H1 (cell line): ENCODE measurements around the gene TACC2. TPM values are rescaled to one million over a fixed set of nuclear protein-coding genes. Genes with fewer than 3 reads are reported as not detected.

Source experiments
- CTCF ChIA-PET: fragments of 300-600 bp; sonication (Branson Sonifier 250); formaldehyde crosslinking; loops from one replicate; lab custom pipeline; 2021; ENCODE audit not compliant: partially characterized antibody; lab: Charles Lee
- POLR2A ChIA-PET: fragments of 300-600 bp; sonication (Branson Sonifier 250); formaldehyde crosslinking; loops from one replicate; lab custom pipeline; 2021; ENCODE audit warnings: inconsistent platforms; ENCODE audit not compliant: partially characterized antibody; lab: Charles Lee
- DNase-seq, 2 experiments: peaks; one replicate each; pipeline versions ENCODE4 v3.0.0 to v3.0.0-alpha.2; 2010 to 2022; ENCODE audit warnings: low spot score in 2 of 2, low read depth in 1 of 2, mixed read lengths in 1 of 2
- FAIRE-seq: peaks from 2 replicates; lab custom pipeline; 2011; peaks lifted over from hg19 to GRCh38; lab: Jason Lieb, UNC
- H2AFZ ChIP-seq: 2 replicates; pipeline ENCODE4 v1.8.1; 2012; ENCODE audit warnings: low read length, inconsistent platforms
- H2AK5ac ChIP-seq: 2 replicates; pipeline ENCODE4 v1.6.1; 2013; ENCODE audit warnings: low read depth, low read length
- H2BK120ac ChIP-seq: replicated peaks from 2 replicates; pipeline ENCODE3; 2013; ENCODE audit warnings: low read depth, low read length, inconsistent platforms
- H2BK12ac ChIP-seq: 2 replicates; pipeline ENCODE4 v1.6.1; 2013; ENCODE audit warnings: low read depth, low read length
- H2BK15ac ChIP-seq: 2 replicates; pipeline ENCODE4 v1.6.1; 2013; ENCODE audit warnings: low read length
- H2BK20ac ChIP-seq: 2 replicates; pipeline ENCODE4 v1.6.1; 2013; ENCODE audit warnings: low read length
- H2BK5ac ChIP-seq: 2 replicates; pipeline ENCODE4 v1.6.1; 2013; ENCODE audit warnings: low read depth, low read length
- H3K14ac ChIP-seq: 2 replicates; pipeline ENCODE4 v1.6.1; 2013; ENCODE audit warnings: inconsistent platforms; ENCODE audit not compliant: insufficient read length
- H3K18ac ChIP-seq: 2 replicates; pipeline ENCODE4 v1.6.1; 2013; ENCODE audit warnings: low read length; ENCODE audit errors: extremely low read depth
- H3K23ac ChIP-seq: 2 replicates; pipeline ENCODE4 v1.6.1; 2013; ENCODE audit warnings: inconsistent platforms; ENCODE audit not compliant: insufficient read length
- H3K23me2 ChIP-seq: 2 replicates; pipeline ENCODE4 v1.6.1; 2013; ENCODE audit warnings: low read depth, low read length
- H3K27ac ChIP-seq: 2 replicates; pipeline ENCODE4 v1.6.1; 2011; ENCODE audit warnings: low read depth, low read length, inconsistent platforms
- H3K27me3 ChIP-seq, 4 experiments: replicated peaks in 1 of 4; 1 replicate in 1 of 4; 2 replicates in 3 of 4; pipeline versions ENCODE4 v1.6.1 to v1.8.1; 2011 to 2013; ENCODE audit warnings: low read length in 3 of 4, mild to moderate bottlenecking in 3 of 4, inconsistent platforms in 2 of 4, mixed read lengths in 2 of 4, moderate library complexity in 1 of 4; ENCODE audit not compliant: control insufficient read depth in 3 of 4, insufficient read depth in 3 of 4; ENCODE audit errors: extremely low read depth in 1 of 4
- H3K36me3 ChIP-seq, 4 experiments: 2 replicates each; pipeline versions ENCODE4 v1.6.1 to v1.8.1; 2011 to 2013; ENCODE audit warnings: mild to moderate bottlenecking in 4 of 4, low read length in 3 of 4, moderate library complexity in 2 of 4, control low read depth in 1 of 4, inconsistent platforms in 1 of 4; ENCODE audit not compliant: insufficient read depth in 4 of 4, control insufficient read depth in 2 of 4
- H3K4ac ChIP-seq: replicated peaks from 2 replicates; pipeline ENCODE3; 2013; ENCODE audit warnings: low read length, low read depth, mixed read lengths, inconsistent platforms; ENCODE audit not compliant: insufficient read length
- H3K4me1 ChIP-seq, 4 experiments: replicated peaks in 1 of 4; 1 replicate in 1 of 4; 2 replicates in 3 of 4; pipeline versions ENCODE4 v1.6.1 to v1.8.1; 2011 to 2013; ENCODE audit warnings: low read length in 3 of 4, inconsistent platforms in 2 of 4, mixed read lengths in 1 of 4; ENCODE audit not compliant: insufficient read depth in 4 of 4, control insufficient read depth in 3 of 4
- H3K4me2 ChIP-seq, 2 experiments: 2 replicates each; pipeline versions ENCODE4 v1.6.1 to v1.8.1; 2011 to 2013; ENCODE audit warnings: low read depth in 2 of 2, low read length in 2 of 2, control low read depth in 1 of 2, inconsistent platforms in 1 of 2, mild to moderate bottlenecking in 1 of 2; ENCODE audit not compliant: insufficient read depth in 1 of 2
- H3K4me3 ChIP-seq, 4 experiments: fragments of 200-600, 300-600 bp in 1 of 4; sonication (generic), shearing (Covaris generic), sonication (Bioruptor Twin) in 1 of 4; 2 replicates each; pipeline versions ENCODE4 v1.5.1 to v1.8.1; 2011 to 2016; ENCODE audit warnings: low read length in 4 of 4, low read depth in 3 of 4, control low read depth in 2 of 4, inconsistent platforms in 2 of 4, mild to moderate bottlenecking in 2 of 4, mixed read lengths in 1 of 4, moderate library complexity in 1 of 4; ENCODE audit not compliant: insufficient read depth in 2 of 4; ENCODE audit errors: extremely low read depth in 1 of 4
- H3K56ac ChIP-seq: replicated peaks from 2 replicates; pipeline ENCODE3; 2013; ENCODE audit warnings: low read depth, mild to moderate bottlenecking, mixed read lengths, low read length, inconsistent platforms; ENCODE audit not compliant: insufficient read length
- H3K79me1 ChIP-seq: 2 replicates; pipeline ENCODE4 v1.6.1; 2013; ENCODE audit warnings: low read depth, low read length, control low read depth
- H3K79me2 ChIP-seq, 2 experiments: 2 replicates each; pipeline versions ENCODE4 v1.6.1 to v1.8.1; 2012 to 2013; ENCODE audit warnings: low read length in 2 of 2, mild to moderate bottlenecking in 2 of 2, inconsistent platforms in 1 of 2; ENCODE audit not compliant: insufficient read depth in 2 of 2, control insufficient read depth in 1 of 2
- H3K9ac ChIP-seq, 4 experiments: replicated peaks in 1 of 4; 1 replicate in 1 of 4; 2 replicates in 3 of 4; pipeline versions ENCODE4 v1.6.1 to v1.8.1; 2011 to 2013; ENCODE audit warnings: low read depth in 3 of 4, low read length in 3 of 4, control low read depth in 2 of 4, mild to moderate bottlenecking in 2 of 4, moderate library complexity in 2 of 4, inconsistent platforms in 1 of 4; ENCODE audit errors: extremely low read depth in 1 of 4
- H3K9me3 ChIP-seq, 2 experiments: 2 replicates each; pipeline versions ENCODE4 v1.6.1 to v1.8.1; 2012 to 2013; ENCODE audit warnings: mild to moderate bottlenecking in 2 of 2, moderate library complexity in 2 of 2, control low read depth in 1 of 2, inconsistent platforms in 1 of 2, low read depth in 1 of 2, low read length in 1 of 2, mixed read lengths in 1 of 2; ENCODE audit not compliant: insufficient read depth in 2 of 2
- H4K20me1 ChIP-seq, 2 experiments: replicated peaks in 1 of 2; 2 replicates each; pipeline versions ENCODE3 to v1.8.1; 2011 to 2013; ENCODE audit warnings: inconsistent platforms in 2 of 2, low read length in 2 of 2, mild to moderate bottlenecking in 1 of 2; ENCODE audit not compliant: insufficient read depth in 2 of 2, control insufficient read depth in 1 of 2
- H4K5ac ChIP-seq: 2 replicates; pipeline ENCODE4 v1.6.1; 2013; ENCODE audit warnings: low read length, low read depth, mixed read lengths, inconsistent platforms; ENCODE audit not compliant: insufficient read length
- H4K8ac ChIP-seq: 2 replicates; pipeline ENCODE4 v1.8.0; 2013; ENCODE audit warnings: mild to moderate bottlenecking, moderate library complexity, low read length, inconsistent platforms; ENCODE audit not compliant: insufficient read depth; ENCODE audit errors: extremely low read depth
- H4K91ac ChIP-seq: replicated peaks from 2 replicates; pipeline ENCODE3; 2013; ENCODE audit warnings: low read length, mixed read lengths, inconsistent platforms; ENCODE audit not compliant: insufficient read length
- BACH1 ChIP-seq: IDR thresholded peaks from 2 replicates; pipeline ENCODE4 v1.6.1; 2012; ENCODE audit warnings: low read length, improper control_type of control experiment
- KDM5A ChIP-seq: fragments of 200-600 bp; IDR thresholded peaks from 2 replicates; pipeline ENCODE4 v1.7.1; 2012; ENCODE audit warnings: mild to moderate bottlenecking, low read length, inconsistent platforms, mixed read lengths
- MAFK ChIP-seq: IDR thresholded peaks from 2 replicates; pipeline ENCODE4 v1.6.1; 2012; ENCODE audit warnings: low read depth, mild to moderate bottlenecking, improper control_type of control experiment, low read length
- POLR2A ChIP-seq, 2 experiments: IDR thresholded peaks; 1 replicate in 1 of 2; 2 replicates in 1 of 2; pipeline ENCODE4 v1.6.1; 2011; ENCODE audit warnings: low read depth in 2 of 2, low read length in 2 of 2, mild to moderate bottlenecking in 2 of 2; ENCODE audit errors: control extremely low read depth in 1 of 2
- SP1 ChIP-seq: IDR thresholded peaks from 2 replicates; pipeline ENCODE4 v1.6.1; 2011; ENCODE audit warnings: low read depth, low read length
- TEAD4 ChIP-seq: IDR thresholded peaks from 2 replicates; pipeline ENCODE4 v1.6.1; 2012; ENCODE audit warnings: low read depth, low read length, inconsistent platforms, mixed read lengths
- ZNF274 ChIP-seq: IDR thresholded peaks from 2 replicates; pipeline ENCODE4 v1.7.0; 2012; ENCODE audit warnings: low read length, borderline replicate concordance; ENCODE audit errors: extremely low read depth
- WGBS, 2 experiments: shearing (Covaris generic) in 1 of 2; methylation state at CpG; one replicate each; pipeline versions ENCODE4 v1.1.6 to v1.1.7; 2013 to 2015; ENCODE audit warnings: low lambda C conversion rate in 2 of 2, mixed read lengths in 2 of 2, inconsistent platforms in 1 of 2, low coverage in 1 of 2, missing lambda C conversion rate in 1 of 2; ENCODE audit not compliant: insufficient replicate concordance in 2 of 2, insufficient coverage in 1 of 2, insufficient read length in 1 of 2; ENCODE audit errors: extremely low coverage in 1 of 2, missing lambda C conversion rate in 1 of 2; 5-methylcytosine and 5-hydroxymethylcytosine counted together
- polyA plus RNA-seq, 7 experiments: library from polyadenylated mRNA; depleted of rRNA in 3 of 7; stranded (reverse) in 5 of 7; unstranded in 2 of 7; fragments of >200 nt in 5 of 7; fragments of 200-250 nt in 2 of 7; gene quantifications; 1 replicate in 5 of 7; 2 replicates in 1 of 7; 4 replicates in 1 of 7; pipeline versions ENCODE4 v1.2.1 to v1.2.3, GENCODE V29; 2011 to 2013; ENCODE audit warnings: missing spikeins in 2 of 7, mixed read lengths in 2 of 7
- total RNA-seq: library from RNA; stranded (reverse); fragmentation: NEBNext Ultra II Directional; extraction: Animal tissue kit (Norgen Biotek cat#: 25700); gene quantifications from 2 replicates; pipeline ENCODE4 v1.2.1, GENCODE V29; 2021

TACC2 gene
- total and polyA plus RNA-seq, 2 of the 8 experiments (the other 6 are each of a cell fraction or from before 2014, with no cell fraction given) = 21.2 to 46.6 TPM

GRCh38 chr10:122258136-122259074, 269.4 kb downstream of the TACC2 start:
- Histone ChIP-seq H3K23ac (no peak overlapping the region), H3K4me1 (peaks cover 0 to 10% (median 6%) of the 10 kb centered on the region in 4 experiments; a peak in 5 of 7 replicates), H4K20me1 (peaks cover 0 to 1% of the 10 kb centered on the region in 2 experiments), H2BK120ac (no peak overlapping the region), H2BK5ac (peak overlapping the region; percentile 83; the same call in 1 of the 2 replicates), H2BK12ac (peak overlapping the region; percentile 84; the same call in 1 of the 2 replicates), H3K4ac (peak overlapping the region; percentile 41), H3K27ac (0 out of 2 replicates have a peak overlapping the region, but pooled peaks have one; percentile 22), H3K79me1 (no peaks in the 10 kb centered on the region), H2AK5ac (0 out of 2 replicates have a peak overlapping the region, but pooled peaks have one; percentile 75), H3K18ac (peak overlapping the region; percentile 19; the same call in 1 of the 2 replicates), H3K79me2 (no peaks in the 10 kb centered on the region), H4K5ac (no peak overlapping the region), H3K9ac (no peak overlapping the region), H3K56ac (no peak overlapping the region), H2BK15ac (no peak overlapping the region), H3K36me3 (peaks cover 0 to 13% (median 5%) of the 10 kb centered on the region in 4 experiments; a peak in 5 of 8 replicates), H4K91ac (peak overlapping the region; percentile 39), H2AFZ (no peak overlapping the region), H4K8ac (peak overlapping the region; percentile 38; the same call in 1 of the 2 replicates), H3K23me2 (no peaks in the 10 kb centered on the region), H2BK20ac (no peak overlapping the region), H3K27me3 (no peaks in the 10 kb centered on the region), H3K9me3 (peaks cover 0 to 3% of the 10 kb centered on the region in 2 experiments; a peak in 3 of 4 replicates), H3K4me2 (peak overlapping the region; percentile 8 to 21; a peak in 1 of 4 replicates), H3K14ac (no peak overlapping the region), H3K4me3 (no peak overlapping the region; a peak in 1 of 8 replicates)
- FAIRE-seq (no peak), DNase-seq (no peak)
- POLR2A ChIA-PET = interaction anchor here (0.6 to 2.3 kb wide), 6 partner anchors 9 to 357 kb away, joined by 3 to 12 read pairs (median 4); no protein-coding TSS in a partner anchor
- 83% methylated on average over 19 of the region's 25 CpGs; no CpG with 5 or more reads in 1 of the 2 experiments for WGBS, 2 experiments
- CTCF ChIA-PET = interaction anchor here (0.9 to 2.8 kb wide), 11 partner anchors 9 to 204 kb away, joined by 3 to 23 read pairs (median 4); partner anchors contain the start of gene BTBD16
- TF ChIP-seq BACH1 (peak; percentile 44; the same call in 1 of the 2 replicates), TEAD4 (0 out of 2 replicates have a peak, but pooled peaks have one; percentile 24), ZNF274 (no peak), POLR2A (IDR thresholded peaks at IDR 0.05; ENCODE audit: control extremely low read depth in 1 of 2, low read depth in 2 of 2, low read length in 2 of 2) (0 out of 3 replicates have a peak, but pooled peaks of 1 of the 2 experiments have one; percentile 16), MAFK (peak; percentile 65; the same call in 1 of the 2 replicates), SP1 (peak; percentile 54; the same call in 1 of the 2 replicates), KDM5A (no peak)
- TF ChIP-seq, all 59 proteins: peak for 5
